GM19463 (cell line): ENCODE results near the gene CLIP1.

ENCODE experiments used
- ATAC-seq: cut with Tn5 transposase; IDR thresholded peaks from one replicate; pipeline ENCODE4 v1.9.1; 2021; ENCODE audit warnings: mild to moderate bottlenecking, moderate library complexity; ENCODE audit not compliant: unreplicated experiment

The CLIP1 gene

DNA sequence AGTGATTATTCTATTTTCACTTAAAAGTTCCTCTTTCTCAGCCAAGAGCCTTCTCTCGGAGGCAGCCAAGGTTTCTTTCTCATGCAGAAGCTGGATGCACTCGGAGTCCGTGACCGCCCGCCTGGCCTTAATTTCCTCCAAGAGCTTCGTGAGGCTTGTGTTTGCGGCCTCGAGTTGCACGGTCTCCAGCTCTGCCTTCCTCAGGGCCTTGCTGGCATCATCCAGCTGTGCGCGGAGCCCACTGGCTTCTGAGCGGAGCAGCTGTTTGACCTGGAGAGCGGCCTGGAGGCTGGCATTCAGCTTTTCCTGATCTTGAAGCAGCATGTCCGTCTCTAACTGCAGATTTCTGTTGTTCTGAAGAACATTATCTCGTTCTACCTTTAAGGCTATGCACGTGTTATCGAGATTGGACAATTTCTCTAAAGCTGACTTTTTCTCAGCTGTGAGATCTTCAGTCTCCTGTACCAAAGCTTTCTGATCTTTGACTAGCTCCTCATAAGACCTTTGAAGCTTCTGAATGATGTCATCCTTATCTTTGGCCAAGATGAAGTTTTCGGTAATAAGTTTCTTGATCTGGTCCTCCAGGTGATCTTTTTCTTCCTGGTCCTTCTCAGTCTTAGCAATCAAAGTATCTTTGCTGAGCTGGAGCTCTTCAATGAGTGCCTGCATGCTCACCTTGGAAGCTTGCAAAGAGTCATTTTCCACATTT, 99.0 kb downstream of the CLIP1 start:
- no peak for ATAC-seq

- no peak for ATAC-seq
Measured at GRCh38 chr12:122322501-122322900, 100.0 kb downstream of the CLIP1 start.

DNA sequence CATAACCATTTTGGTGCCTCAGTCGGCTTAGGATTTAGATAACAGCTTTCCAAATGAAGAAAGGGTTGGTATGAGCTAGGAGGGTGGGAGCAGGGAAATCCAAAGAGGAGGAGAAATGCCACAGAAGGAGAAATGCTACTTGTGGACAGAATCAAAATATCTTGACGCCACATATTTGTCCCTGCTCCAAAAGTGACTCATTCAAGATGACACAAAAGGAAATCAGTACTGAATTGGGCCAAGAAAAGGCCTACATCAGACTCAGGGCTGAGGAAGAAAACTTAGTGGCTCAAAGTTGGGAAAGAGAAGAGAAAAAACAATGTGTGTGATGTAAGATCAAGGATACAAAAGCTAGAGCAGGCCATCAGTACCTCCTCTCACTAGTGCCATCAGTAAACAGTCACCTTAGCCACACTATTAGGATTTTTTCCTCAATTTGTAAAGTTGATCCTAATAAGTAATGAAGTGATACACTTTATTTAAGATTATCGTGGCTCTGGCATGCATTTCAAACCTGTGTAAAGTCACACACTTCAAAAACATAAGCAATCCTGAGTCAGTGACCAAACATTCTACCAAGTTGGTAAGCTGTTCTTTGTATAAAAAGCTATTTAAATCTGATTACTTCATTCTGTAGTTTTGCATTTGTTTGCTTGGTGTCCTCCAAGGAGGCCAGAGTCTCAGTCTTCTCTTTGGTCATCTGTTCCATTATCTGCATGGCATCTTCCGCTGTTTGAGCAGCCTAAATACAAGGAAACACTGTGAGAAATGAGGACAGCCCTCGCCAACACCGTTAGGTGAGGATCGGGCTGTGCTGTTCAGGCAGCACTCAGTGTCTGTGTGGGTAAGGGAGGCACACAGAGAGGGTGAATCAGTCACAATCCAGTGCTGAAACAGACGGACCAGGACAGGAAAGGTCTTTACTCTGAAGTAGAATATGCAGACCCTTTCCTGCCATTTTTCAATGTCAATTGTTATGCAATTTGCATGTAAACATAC, 103.6 kb downstream of the CLIP1 start:
- ATAC-seq, result no peak

DNA sequence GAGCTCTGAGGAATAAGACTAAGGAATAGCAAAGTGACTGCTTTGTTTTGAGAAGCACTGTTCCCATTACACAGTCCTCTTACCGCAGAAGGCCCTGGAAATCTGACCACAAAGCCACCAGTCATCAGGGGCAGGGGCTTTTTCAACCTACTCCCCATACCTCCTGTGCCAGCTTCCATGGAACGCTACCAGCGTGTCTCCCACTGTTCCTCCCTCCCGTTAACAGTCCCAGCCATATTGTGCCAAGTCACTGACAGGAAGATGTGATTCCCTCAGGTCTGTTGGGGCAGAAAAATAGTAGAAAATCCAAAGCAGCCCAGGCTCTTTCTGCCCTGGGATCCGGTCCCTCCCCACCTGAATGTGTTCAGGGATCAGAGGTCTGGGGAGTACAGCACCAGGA, 109.5 kb downstream of the CLIP1 start:
- no peak for ATAC-seq

DNA sequence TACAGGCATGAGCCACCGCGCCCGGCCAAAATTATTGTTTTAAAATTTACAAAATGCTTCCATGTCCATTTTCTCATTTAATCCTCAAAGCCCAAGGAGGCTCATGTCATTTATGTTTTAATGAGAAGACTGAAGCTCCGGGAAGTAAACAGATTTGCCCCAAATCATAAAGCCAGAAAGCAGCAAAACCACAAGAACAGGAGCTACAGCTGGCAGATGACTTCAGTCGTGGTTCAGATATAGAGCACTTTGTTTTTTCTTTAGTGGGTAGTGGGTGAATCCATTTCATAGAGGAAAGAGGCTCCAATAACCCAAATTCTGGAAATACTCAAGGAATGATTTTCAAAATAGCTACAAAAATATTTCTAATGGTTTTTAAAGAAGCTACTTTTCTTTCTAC, 110.8 kb downstream of the CLIP1 start:
- no peak for ATAC-seq

DNA sequence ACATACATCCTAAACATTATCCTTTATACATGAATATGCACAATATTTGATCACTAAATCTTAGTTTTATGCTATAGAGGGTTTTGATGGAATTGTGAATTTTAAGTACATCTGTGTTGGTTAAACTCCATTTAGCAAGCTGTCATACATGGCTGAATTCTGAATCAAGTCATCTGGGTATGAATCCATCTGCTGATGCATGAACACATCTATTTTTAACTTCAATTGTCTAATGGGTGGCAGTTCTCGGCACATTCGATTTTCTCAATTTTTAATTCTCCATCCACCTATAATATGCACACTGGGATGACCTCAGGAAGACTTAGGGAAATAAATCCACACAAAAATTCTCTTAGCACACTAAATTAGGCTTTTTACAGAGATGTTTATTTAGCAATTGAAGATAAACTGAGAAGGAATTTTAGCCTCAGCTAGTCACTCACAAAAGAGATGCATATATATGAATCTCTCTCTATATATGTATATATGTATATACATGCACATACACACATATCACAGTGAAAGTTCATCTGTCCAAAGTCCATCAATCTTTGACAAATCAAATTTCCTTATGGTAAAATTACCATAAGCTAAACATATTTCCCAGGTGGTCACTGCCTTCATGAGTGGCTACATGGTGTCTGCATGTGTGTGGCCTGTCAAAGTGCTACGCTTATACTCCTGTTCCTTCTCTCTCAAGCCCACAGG, 111.7 kb downstream of the CLIP1 start:
- ATAC-seq, result no peak

- ATAC-seq, result no peak
Measured at GRCh38 chr12:122309564-122310121, 112.8 kb downstream of the CLIP1 start.

DNA sequence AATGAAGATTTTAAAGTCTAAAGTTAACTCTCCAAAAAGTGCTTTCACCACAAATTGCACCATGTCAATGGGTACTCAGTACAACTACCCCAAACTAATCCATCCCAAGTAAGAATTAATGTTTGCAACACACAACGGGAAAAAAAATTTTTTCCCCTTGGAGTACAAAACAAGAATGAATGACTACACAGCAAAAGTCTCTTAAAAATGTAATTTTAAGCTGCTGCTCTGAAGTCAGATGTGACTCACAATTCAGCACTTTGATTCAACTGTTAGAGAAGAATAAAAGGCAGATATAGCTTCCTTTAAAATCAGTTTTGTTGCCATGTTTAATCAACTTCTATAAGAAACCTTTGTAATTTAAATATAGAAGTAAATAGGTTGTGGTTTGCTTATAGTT, 113.7 kb downstream of the CLIP1 start:
- ATAC-seq, result no peak

DNA sequence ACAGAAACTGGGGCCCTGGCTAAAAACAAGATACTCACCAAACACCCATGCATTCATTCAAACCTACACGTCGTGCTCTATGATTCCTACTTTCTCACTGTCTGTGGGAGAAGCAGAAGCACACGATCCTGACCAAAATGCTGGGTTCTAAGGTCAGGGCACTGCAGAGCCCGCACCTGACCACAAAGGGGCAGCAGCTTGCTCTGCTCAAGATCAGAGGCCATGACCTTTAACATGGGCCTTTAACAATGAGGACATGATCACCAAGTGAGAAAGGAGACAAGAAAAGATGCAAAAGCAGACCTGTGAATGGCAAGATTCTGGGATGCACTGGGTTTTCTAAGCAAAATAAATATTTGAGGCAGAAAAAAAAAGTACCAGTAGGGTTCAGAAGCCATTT, 116.1 kb downstream of the CLIP1 start:
- ATAC-seq, result no peak

- no peak for ATAC-seq
Measured at GRCh38 chr12:122304924-122305323, 117.5 kb downstream of the CLIP1 start.

- ATAC-seq, result no peak
Measured at GRCh38 chr12:122303068-122303467, 119.4 kb downstream of the CLIP1 start.

DNA sequence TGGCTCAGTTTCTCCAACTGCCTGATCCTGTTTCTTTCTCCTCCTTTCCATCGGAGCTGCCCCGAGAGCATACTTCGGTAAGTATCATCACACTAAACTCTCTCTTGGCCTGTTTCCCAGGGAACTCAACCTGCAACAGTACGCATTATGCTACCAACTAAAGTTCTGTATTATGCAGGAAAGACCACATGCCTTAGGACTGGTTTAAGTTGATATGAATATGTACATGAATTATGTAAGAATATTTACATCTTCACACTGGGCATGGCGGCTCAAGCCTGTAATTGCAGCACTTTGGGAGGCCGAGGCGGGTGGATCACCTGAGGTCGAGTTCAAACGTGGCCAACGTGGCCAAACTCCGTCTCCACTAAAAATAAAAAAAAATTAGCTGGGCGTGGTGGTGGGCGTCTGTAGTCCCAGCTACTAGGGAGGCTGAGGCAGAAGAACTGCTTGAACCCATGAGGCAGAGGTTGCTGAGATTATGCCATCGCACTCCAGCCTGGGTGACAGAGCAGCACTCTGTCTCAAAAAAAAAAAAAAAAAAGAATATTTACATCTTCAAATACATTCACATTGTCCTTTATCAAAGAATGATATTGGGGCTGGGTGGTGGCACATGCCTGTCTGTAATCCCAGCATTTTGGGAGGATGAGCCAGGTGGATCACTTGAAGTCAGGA, 124.3 kb downstream of the CLIP1 start:
- no peak for ATAC-seq

- no peak for ATAC-seq
Measured at GRCh38 chr12:122297494-122297893, 125.0 kb downstream of the CLIP1 start.

GRCh38 chr12:122295877-122296276, 126.6 kb downstream of the CLIP1 start:
- no peak for ATAC-seq

- ATAC-seq, result peak; percentile 74
Measured at GRCh38 chr12:122293081-122293480, 129.4 kb downstream of the CLIP1 start.

DNA sequence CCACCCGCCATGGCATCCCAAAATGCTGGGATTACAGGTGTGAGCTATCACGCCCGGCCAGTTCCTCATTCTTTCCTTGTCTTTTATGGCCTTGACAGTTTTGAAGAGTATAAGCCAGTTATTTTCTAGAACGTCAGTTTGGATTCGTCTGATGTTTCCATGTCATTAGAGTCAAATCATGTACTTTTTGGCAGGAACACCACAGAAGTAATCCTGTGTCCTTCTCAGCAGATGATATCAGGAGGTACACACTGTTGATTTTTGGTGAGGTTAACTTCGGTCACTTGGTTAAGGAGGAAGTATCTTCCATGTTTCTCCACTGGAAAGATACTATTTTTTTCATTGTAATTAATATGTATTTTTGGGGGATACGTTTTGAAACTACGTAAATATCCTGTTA, 131.0 kb downstream of the CLIP1 start:
- ATAC-seq, result no peak

DNA sequence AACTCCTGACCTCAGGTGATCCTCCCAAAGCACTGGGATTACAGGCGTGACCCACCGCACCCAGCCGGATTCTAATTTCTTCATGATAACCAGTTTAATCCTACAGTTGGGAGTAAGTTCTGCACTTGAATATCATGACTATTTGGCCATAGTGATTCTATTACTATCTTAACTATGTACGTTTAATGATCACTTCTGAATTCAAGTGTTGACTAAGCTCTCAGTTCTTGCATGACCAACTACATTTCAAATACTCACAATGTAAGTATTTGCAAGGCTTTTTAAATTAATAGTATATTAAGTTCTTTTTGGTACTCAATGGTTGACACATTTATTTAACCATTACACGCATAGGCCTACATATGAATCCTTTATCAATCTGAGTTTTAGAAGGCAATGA, 138.8 kb downstream of the CLIP1 start:
- ATAC-seq, result no peak

DNA sequence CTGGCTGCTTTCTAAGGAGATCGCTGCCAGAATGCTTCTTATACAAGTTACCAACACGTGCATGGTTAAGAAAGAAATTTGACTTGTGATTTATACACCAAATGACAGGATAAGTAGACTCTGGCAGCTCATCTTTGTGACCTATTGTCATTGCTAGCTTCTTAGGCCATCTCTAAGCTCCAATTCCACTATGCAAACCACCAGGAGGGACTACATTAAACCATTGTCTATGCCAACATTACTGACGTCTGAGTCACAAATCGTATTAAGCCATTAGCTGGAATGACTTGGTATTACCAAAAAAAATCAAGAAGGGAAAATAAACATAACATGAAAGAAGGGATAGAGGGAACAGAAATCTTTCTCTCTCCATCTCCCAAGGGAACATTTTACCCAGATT, 140.4 kb downstream of the CLIP1 start:
- ATAC-seq, result no peak

- ATAC-seq, result no peak
Measured at GRCh38 chr12:122276242-122276641, 146.2 kb downstream of the CLIP1 start.

GRCh38 chr12:122275459-122275858, 147.0 kb downstream of the CLIP1 start:
- no peak for ATAC-seq
